Measurements from ENCODE around the gene MYO7A.

DNA sequence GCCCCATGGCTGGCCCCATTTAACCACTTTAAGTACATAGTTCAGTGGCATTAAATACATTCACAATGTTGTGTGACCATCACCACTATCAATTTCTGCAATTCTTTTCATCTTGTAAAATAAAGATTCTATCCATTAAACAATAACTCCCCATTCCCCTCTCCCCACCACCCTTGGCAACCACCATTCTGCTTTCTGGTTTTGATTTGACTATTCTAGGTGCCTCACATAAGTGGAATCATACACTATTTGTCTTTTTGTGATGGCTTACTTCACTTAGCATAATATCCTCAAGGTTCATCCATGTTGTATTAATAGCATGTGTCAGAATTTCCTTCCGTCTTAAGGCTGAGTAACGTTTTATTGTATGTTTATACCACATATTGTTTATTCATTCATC lies 7.0 kb downstream of the MYO7A start:
- TF ChIP-seq, protein P1, sequence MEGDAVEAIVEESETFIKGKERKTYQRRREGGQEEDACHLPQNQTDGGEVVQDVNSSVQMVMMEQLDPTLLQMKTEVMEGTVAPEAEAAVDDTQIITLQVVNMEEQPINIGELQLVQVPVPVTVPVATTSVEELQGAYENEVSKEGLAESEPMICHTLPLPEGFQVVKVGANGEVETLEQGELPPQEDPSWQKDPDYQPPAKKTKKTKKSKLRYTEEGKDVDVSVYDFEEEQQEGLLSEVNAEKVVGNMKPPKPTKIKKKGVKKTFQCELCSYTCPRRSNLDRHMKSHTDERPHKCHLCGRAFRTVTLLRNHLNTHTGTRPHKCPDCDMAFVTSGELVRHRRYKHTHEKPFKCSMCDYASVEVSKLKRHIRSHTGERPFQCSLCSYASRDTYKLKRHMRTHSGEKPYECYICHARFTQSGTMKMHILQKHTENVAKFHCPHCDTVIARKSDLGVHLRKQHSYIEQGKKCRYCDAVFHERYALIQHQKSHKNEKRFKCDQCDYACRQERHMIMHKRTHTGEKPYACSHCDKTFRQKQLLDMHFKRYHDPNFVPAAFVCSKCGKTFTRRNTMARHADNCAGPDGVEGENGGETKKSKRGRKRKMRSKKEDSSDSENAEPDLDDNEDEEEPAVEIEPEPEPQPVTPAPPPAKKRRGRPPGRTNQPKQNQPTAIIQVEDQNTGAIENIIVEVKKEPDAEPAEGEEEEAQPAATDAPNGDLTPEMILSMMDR (IDR thresholded peaks at IDR 0.05) = no peak
- no peak for TF ChIP-seq POLR2A (IDR thresholded peaks at IDR 0.05)

All from body of pancreas (tissue), 4 donors.